H9 (cell line): Measurements from ENCODE around the gene MID1. TPM values are rescaled to one million over a fixed set of nuclear protein-coding genes. Genes with fewer than 3 reads are reported as not detected.

Experiments used
- DNase-seq: peaks from one replicate; pipeline ENCODE4 v3.0.0-alpha.2; 2017
- H2AFZ ChIP-seq: one replicate; pipeline ENCODE4 v1.6.1; 2013; ENCODE audit warnings: mild to moderate bottlenecking, low read length, control low read depth, moderate library complexity
- H2AK5ac ChIP-seq: 2 replicates; pipeline ENCODE4 v1.6.1; 2013; ENCODE audit warnings: low read length, control low read depth, mixed read lengths; ENCODE audit not compliant: insufficient read length
- H2BK120ac ChIP-seq: one replicate; pipeline ENCODE4 v1.6.1; 2013; ENCODE audit warnings: low read depth, mild to moderate bottlenecking, low read length, control low read depth, inconsistent platforms; ENCODE audit not compliant: poor library complexity, severe bottlenecking
- H2BK12ac ChIP-seq: 2 replicates; pipeline ENCODE4 v1.6.1; 2013; ENCODE audit warnings: low read length, control low read depth, mixed read lengths, low read depth; ENCODE audit not compliant: insufficient read length
- H2BK15ac ChIP-seq: 2 replicates; pipeline ENCODE4 v1.6.1; 2013; ENCODE audit warnings: low read depth, low read length, control low read depth
- H2BK20ac ChIP-seq: one replicate; pipeline ENCODE4 v1.6.1; 2013; ENCODE audit warnings: low read depth, mild to moderate bottlenecking, low read length, control low read depth, inconsistent platforms; ENCODE audit not compliant: poor library complexity, severe bottlenecking
- H2BK5ac ChIP-seq: 2 replicates; pipeline ENCODE4 v1.6.1; 2013; ENCODE audit warnings: low read length, control low read depth, mixed read lengths; ENCODE audit not compliant: insufficient read length
- H3K14ac ChIP-seq: 2 replicates; pipeline ENCODE4 v1.6.1; 2013; ENCODE audit warnings: low read length, control low read depth; ENCODE audit not compliant: insufficient read depth
- H3K18ac ChIP-seq: 2 replicates; pipeline ENCODE4 v1.6.1; 2013; ENCODE audit warnings: low read depth, mild to moderate bottlenecking, mixed read lengths, low read length, control low read depth; ENCODE audit not compliant: insufficient read length
- H3K23ac ChIP-seq: 2 replicates; pipeline ENCODE4 v1.6.1; 2013; ENCODE audit warnings: low read length, control low read depth, mixed read lengths, low read depth; ENCODE audit not compliant: insufficient read length
- H3K23me2 ChIP-seq: 2 replicates; pipeline ENCODE4 v1.6.1; 2013; ENCODE audit warnings: low read depth, mild to moderate bottlenecking, mixed read lengths, low read length, control low read depth; ENCODE audit not compliant: insufficient read length, poor library complexity, severe bottlenecking
- H3K27ac ChIP-seq: 2 replicates; pipeline ENCODE4 v1.5.1; 2013; ENCODE audit warnings: low read length, control low read depth, mixed read lengths, low read depth; ENCODE audit not compliant: insufficient read length
- H3K27me3 ChIP-seq: 2 replicates; pipeline ENCODE4 v1.6.1; 2013; ENCODE audit warnings: low read length, control low read depth, inconsistent platforms; ENCODE audit not compliant: insufficient read depth
- H3K4ac ChIP-seq: 2 replicates; pipeline ENCODE4 v1.6.1; 2013; ENCODE audit warnings: low read depth, mild to moderate bottlenecking, control low read depth, inconsistent platforms, low read length, moderate library complexity
- H3K4me1 ChIP-seq: 2 replicates; pipeline ENCODE4 v1.6.1; 2013; ENCODE audit warnings: low read length, control low read depth, inconsistent platforms; ENCODE audit not compliant: insufficient read depth
- H3K4me2 ChIP-seq: 2 replicates; pipeline ENCODE4 v1.6.1; 2013; ENCODE audit warnings: low read length, control low read depth, mixed read lengths; ENCODE audit not compliant: insufficient read length, insufficient read depth
- H3K56ac ChIP-seq: 2 replicates; pipeline ENCODE4 v1.6.1; 2013; ENCODE audit warnings: low read depth, mild to moderate bottlenecking, mixed read lengths, low read length, control low read depth; ENCODE audit not compliant: insufficient read length
- H3K79me1 ChIP-seq: 2 replicates; pipeline ENCODE4 v1.6.1; 2013; ENCODE audit warnings: low read depth, mild to moderate bottlenecking, moderate library complexity, low read length, control low read depth, inconsistent platforms; ENCODE audit not compliant: insufficient read depth, poor library complexity, severe bottlenecking
- H3K79me2 ChIP-seq: 2 replicates; pipeline ENCODE4 v1.6.1; 2013; ENCODE audit warnings: low read length, control low read depth, inconsistent platforms; ENCODE audit not compliant: insufficient read depth
- H3K9ac ChIP-seq: 2 replicates; pipeline ENCODE4 v1.6.1; 2013; ENCODE audit warnings: low read length, control low read depth, mixed read lengths; ENCODE audit not compliant: insufficient read length; ENCODE audit errors: extremely low read depth
- H3K9me3 ChIP-seq: one replicate; pipeline ENCODE4 v1.6.1; 2013; ENCODE audit warnings: low read depth, low read length, inconsistent platforms; ENCODE audit not compliant: control insufficient read depth
- H3T11ph ChIP-seq: one replicate; pipeline ENCODE4 v1.6.1; 2013; ENCODE audit warnings: mild to moderate bottlenecking, low read length, control low read depth, inconsistent platforms
- H4K20me1 ChIP-seq: one replicate; pipeline ENCODE4 v1.6.1; 2013; ENCODE audit not compliant: control insufficient read depth, insufficient read length, insufficient read depth
- H4K5ac ChIP-seq: 2 replicates; pipeline ENCODE4 v1.6.1; 2013; ENCODE audit warnings: low read depth, mild to moderate bottlenecking, mixed read lengths, low read length, control low read depth; ENCODE audit not compliant: insufficient read length
- H4K8ac ChIP-seq: replicated peaks from 2 replicates; pipeline ENCODE4 v1.6.1; 2013; ENCODE audit warnings: low read length, control low read depth, mixed read lengths, low read depth; ENCODE audit not compliant: insufficient read length
- H4K91ac ChIP-seq: 2 replicates; pipeline ENCODE4 v1.6.1; 2013; ENCODE audit warnings: low read depth, mild to moderate bottlenecking, moderate library complexity, mixed read lengths, low read length, control low read depth; ENCODE audit not compliant: insufficient read length
- H3K27ac Mint-ChIP-seq, 3 experiments: 2 replicates in 2 of 3; 3 replicates in 1 of 3; pipeline ENCODE4 v1.8.0; 2020 to 2021; ENCODE audit warnings: mixed read lengths in 3 of 3, mild to moderate bottlenecking in 1 of 3, moderate library complexity in 1 of 3
- H3K27me3 Mint-ChIP-seq: 2 replicates; pipeline ENCODE4 v1.8.0; 2021; ENCODE audit warnings: low read depth, mild to moderate bottlenecking, moderate library complexity, mixed read lengths
- H3K36me3 Mint-ChIP-seq, 3 experiments: 2 replicates in 2 of 3; 3 replicates in 1 of 3; pipeline ENCODE4 v1.8.0; 2020 to 2021; ENCODE audit warnings: low read depth in 3 of 3, mixed read lengths in 3 of 3; ENCODE audit not compliant: insufficient read depth in 1 of 3
- H3K4me1 Mint-ChIP-seq, 2 experiments: 2 replicates each; pipeline ENCODE4 v1.8.0; 2020; ENCODE audit warnings: mixed read lengths in 2 of 2
- H3K4me3 Mint-ChIP-seq, 2 experiments: 2 replicates in 1 of 2; 3 replicates in 1 of 2; pipeline ENCODE4 v1.8.0; 2020 to 2021; ENCODE audit warnings: mild to moderate bottlenecking in 2 of 2, mixed read lengths in 2 of 2, moderate library complexity in 1 of 2
- H3K9me3 Mint-ChIP-seq, 2 experiments: 2 replicates in 1 of 2; 3 replicates in 1 of 2; pipeline ENCODE4 v1.8.0; 2020; ENCODE audit warnings: mild to moderate bottlenecking in 2 of 2, mixed read lengths in 2 of 2, moderate library complexity in 1 of 2
- WGBS: extraction: QIAGEN DNeasy Blood & Tissue Kit; methylation state at CpG from one replicate; pipeline ENCODE4 v1.1.7; 2013; ENCODE audit warnings: missing lambda C conversion rate, low lambda C conversion rate, mixed read lengths; ENCODE audit not compliant: insufficient read length; ENCODE audit errors: extremely low coverage; 5-methylcytosine and 5-hydroxymethylcytosine counted together
- total RNA-seq: library from RNA; stranded (reverse); gene quantifications from 2 replicates; pipeline ENCODE4 v1.2.1, GENCODE V29; 2021
- TF ChIP-seq, protein P1 (sequence below): fragments of 200-600 bp; sonication (generic); conservative IDR thresholded peaks from 3 replicates; pipeline ENCODE4 v1.8.0; 2021; ENCODE audit warnings: antibody characterized with exemption, mild to moderate bottlenecking

The MID1 gene
- total RNA-seq, 1 experiment from 2014 or later = 32.9 TPM

DNA sequence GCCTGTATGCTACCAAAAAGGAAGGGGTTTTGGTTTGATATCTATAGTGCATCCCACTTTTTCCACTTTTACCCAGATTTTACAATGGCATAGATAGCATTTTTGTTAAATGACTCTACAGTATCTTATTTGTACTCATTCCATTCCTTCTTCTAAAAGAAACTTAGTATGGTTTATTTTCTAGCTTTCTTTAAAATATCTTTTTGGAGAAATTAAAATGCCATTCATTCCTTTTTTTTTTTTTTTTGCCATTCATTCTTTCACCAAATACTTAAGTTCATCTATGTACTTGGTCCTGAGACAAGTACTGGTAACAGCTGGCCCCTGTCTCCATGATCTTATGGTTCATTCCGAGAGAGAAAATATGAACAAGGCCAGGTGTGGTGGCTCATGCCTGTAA lies 49.1 kb downstream of the MID1 start:
- Histone ChIP-seq H2BK15ac (no peak overlapping the region), H3K14ac (no peak overlapping the region), H4K20me1 (no peaks in the 10 kb centered on the region), H3K27ac (no peak overlapping the region), H3T11ph (no peak overlapping the region), H3K56ac (no peak overlapping the region), H3K4ac (no peak overlapping the region), H4K91ac (no peak overlapping the region), H3K79me1 (no peaks in the 10 kb centered on the region), H3K79me2 (peaks cover 33% of the 10 kb centered on the region; the same call in 1 of the 2 replicates), H3K4me1 (peaks cover 3% of the 10 kb centered on the region; the same call in 1 of the 2 replicates), H3K4me2 (no peak overlapping the region), H2AFZ (no peak overlapping the region), H3K18ac (no peak overlapping the region), H3K23ac (no peak overlapping the region), H3K9ac (no peak overlapping the region), H3K9me3 (peaks cover 6% of the 10 kb centered on the region), H2BK12ac (no peak overlapping the region), H4K8ac (no peak overlapping the region), H2AK5ac (no peak overlapping the region), H3K27me3 (no peaks in the 10 kb centered on the region), H2BK5ac (no peak overlapping the region), H2BK120ac (no peak overlapping the region), H3K23me2 (no peaks in the 10 kb centered on the region), H4K5ac (no peak overlapping the region), H2BK20ac (no peak overlapping the region)
- peak overlapping the region in 1 of 3 experiments; percentile 39; a peak in 1 of 7 replicates for H3K27ac Mint-ChIP-seq
- peaks cover 54 to 71% of the 10 kb centered on the region in 2 experiments for H3K9me3 Mint-ChIP-seq
- H3K4me1 Mint-ChIP-seq = peaks cover 9 to 17% of the 10 kb centered on the region in 2 experiments
- no CpG with 5 or more reads among the region's 1 CpG for WGBS
- TF ChIP-seq, protein P1, sequence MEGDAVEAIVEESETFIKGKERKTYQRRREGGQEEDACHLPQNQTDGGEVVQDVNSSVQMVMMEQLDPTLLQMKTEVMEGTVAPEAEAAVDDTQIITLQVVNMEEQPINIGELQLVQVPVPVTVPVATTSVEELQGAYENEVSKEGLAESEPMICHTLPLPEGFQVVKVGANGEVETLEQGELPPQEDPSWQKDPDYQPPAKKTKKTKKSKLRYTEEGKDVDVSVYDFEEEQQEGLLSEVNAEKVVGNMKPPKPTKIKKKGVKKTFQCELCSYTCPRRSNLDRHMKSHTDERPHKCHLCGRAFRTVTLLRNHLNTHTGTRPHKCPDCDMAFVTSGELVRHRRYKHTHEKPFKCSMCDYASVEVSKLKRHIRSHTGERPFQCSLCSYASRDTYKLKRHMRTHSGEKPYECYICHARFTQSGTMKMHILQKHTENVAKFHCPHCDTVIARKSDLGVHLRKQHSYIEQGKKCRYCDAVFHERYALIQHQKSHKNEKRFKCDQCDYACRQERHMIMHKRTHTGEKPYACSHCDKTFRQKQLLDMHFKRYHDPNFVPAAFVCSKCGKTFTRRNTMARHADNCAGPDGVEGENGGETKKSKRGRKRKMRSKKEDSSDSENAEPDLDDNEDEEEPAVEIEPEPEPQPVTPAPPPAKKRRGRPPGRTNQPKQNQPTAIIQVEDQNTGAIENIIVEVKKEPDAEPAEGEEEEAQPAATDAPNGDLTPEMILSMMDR = no peak
- DNase-seq = no peak
- H3K27me3 Mint-ChIP-seq = no peaks in the 10 kb centered on the region
- peaks cover 35 to 38% (median 36%) of the 10 kb centered on the region in 3 experiments for H3K36me3 Mint-ChIP-seq
- no peak overlapping the region for H3K4me3 Mint-ChIP-seq
